Breast epithelium (tissue), 3 donors: ENCODE measurements around the gene CCDC102A.

ENCODE experiments used
- POLR2A ChIP-seq: fragments of 450-650 bp; IDR thresholded peaks from one replicate; pipeline ENCODE4 v1.6.1; 2016; ENCODE audit warnings: antibody characterized with exemption, mild to moderate bottlenecking, moderate library complexity
- TF ChIP-seq, protein P1 (sequence below), 3 donors: fragments of 450-650 bp; IDR thresholded peaks; one replicate each; pipeline ENCODE4 v1.5.1; 2016 to 2017; ENCODE audit warnings: antibody characterized with exemption in 3 of 3, mild to moderate bottlenecking in 3 of 3, moderate library complexity in 3 of 3

- TF ChIP-seq, protein P1, sequence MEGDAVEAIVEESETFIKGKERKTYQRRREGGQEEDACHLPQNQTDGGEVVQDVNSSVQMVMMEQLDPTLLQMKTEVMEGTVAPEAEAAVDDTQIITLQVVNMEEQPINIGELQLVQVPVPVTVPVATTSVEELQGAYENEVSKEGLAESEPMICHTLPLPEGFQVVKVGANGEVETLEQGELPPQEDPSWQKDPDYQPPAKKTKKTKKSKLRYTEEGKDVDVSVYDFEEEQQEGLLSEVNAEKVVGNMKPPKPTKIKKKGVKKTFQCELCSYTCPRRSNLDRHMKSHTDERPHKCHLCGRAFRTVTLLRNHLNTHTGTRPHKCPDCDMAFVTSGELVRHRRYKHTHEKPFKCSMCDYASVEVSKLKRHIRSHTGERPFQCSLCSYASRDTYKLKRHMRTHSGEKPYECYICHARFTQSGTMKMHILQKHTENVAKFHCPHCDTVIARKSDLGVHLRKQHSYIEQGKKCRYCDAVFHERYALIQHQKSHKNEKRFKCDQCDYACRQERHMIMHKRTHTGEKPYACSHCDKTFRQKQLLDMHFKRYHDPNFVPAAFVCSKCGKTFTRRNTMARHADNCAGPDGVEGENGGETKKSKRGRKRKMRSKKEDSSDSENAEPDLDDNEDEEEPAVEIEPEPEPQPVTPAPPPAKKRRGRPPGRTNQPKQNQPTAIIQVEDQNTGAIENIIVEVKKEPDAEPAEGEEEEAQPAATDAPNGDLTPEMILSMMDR (IDR thresholded peaks at IDR 0.05), result no peak
- no peak for TF ChIP-seq POLR2A
These were observed 2.0 kb downstream of the CCDC102A start for GRCh38 chr16:57534337-57534880.
